Stimulated activated CD4-positive, alpha-beta T cell treated with anti-CD3 and anti-CD28 coated beads, Interleukin-12 subunit alpha, Interleukin-12 subunit beta, amount 100 ng/mL, for 24 hours (primary cell): ENCODE measurements around the gene BCAS4.

Experiments used
- DNase-seq, 2 experiments: peaks; one replicate each; pipeline ENCODE4 v3.0.0-alpha.2; 2020; ENCODE audit warnings: low read depth in 2 of 2

Gene BCAS4

DNA sequence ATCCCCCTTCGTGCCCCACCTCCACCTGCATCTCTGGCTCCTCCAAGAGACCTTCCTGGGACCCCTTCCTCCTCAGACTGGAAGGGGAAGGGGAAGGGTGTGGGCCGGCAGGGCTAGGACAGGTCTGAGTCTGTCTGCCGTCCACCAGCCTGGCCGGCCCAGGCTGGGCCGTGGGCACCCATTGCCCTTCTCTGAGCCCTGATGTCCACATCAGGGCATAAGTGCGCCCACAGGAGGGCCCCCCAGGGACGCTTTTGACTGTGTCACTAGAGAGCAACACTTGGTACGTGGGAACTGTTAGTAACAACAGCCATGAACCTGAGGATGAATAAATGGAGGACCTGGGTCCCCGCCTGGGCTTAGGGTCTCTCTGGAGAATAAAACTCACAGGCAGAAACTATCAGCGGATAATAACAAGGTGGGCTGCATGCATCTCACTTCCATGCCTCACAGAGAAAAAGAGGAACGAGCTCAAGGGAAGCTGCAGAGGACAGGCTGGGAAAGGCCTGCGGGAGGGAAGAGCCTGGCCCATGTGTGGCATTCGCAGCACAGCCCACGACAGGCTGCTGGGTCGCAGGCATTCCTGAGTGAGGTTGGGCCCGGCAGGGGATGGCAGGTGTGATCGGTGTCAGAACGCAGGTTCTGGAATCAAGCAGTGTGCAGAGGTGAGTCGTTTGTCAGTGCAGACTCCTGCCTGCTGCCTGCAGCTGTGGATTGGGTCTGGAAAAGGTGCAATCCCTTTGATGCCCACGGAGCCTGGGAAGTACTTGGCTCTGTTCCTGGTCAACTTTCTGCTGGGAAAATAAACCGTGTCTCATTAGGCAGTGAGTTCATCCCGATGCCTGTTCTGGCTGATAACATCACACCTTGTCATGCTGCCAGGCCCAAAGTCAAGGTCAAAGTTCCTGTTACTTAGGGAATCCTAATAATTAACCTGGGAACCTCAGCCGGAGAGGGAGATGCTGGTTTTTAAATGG lies 60.9 kb downstream of the BCAS4 start:
- DNase-seq: no peak

DNA sequence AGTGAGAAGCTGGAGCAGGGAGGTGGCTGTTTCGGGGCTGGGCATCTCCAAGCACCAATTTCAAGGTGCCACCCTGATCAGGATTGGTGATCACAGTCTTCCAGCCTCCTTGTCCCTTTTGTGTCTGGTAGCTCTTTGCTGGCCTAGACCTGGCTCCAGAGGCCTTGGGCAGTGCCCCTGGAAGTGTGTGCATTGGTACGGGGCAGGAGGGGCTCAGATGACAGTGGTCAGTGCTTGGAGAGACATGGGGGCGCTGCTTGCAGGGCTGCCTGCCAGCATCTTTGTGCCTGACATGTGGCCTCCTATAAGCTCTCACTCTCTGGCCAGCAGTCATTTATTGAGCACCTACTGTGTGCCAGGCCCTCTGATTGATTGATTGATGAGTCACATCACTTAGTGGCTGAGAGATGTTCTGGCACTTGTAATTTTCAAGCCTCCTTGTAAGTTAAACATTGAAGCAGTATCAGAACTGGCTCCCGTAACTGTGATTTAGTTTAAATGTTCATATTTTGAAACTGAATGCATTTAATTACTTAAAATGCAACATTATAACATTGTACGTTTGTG lies 61.7 kb downstream of the BCAS4 start:
- DNase-seq: no peak

DNA sequence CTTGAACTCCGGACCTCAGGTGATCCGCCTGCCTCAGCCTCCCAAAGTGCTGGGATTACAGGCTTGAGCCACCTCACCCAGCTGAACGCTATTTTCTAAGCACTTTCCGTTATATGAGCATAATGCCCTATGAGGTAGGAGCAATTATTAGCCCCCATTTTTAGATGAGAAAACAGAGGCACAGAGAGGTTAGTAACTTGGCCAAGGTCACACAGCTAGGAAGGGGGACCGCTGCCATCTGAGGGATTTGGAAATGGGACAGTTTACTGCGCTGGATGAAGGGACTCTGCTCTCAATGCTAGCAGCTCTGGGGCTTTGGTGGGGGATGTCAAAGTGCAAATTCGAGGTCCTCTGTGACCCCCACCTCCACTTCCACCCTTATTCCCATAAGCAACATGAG lies 62.5 kb downstream of the BCAS4 start:
- no peak for DNase-seq

DNA sequence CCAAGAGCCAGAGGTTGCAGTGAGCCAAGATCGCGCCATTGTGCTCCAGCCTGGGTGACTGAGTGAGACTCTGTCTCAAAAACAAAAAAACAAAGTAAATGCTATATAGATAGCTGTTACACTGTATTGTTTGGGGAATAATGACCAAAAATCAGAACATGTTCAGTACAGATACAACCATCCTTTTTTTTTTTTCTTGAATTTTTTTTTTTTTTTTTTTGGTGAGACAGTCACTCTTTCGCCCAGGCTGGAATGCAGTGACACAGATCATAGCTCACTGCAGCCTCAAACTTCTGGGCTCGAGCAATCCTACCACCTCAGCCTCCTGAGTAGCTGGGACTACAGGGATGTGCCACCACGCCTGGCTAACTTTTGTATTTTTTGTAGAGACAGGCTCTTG lies 63.7 kb downstream of the BCAS4 start:
- DNase-seq: no peak

DNA sequence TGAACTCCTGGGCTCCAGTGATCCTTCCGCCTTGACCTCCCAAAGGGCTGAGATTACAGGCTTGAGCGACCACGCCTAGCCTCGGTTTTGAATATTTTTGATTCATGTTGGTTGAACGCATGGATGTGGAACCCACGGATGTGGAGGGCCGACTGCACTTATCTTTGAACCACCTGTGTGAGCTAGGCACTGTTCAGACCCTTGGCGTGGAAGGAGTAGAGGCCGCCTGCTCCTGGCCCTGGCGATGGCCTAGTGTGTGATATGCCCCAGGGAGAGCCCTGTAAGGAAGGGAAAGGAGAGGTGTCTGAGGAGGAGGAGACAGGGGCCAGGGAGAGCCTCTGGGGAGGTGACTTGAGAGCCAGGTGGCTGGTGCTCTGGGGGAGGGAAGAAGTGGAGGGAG lies 64.3 kb downstream of the BCAS4 start:
- no peak for DNase-seq

DNA sequence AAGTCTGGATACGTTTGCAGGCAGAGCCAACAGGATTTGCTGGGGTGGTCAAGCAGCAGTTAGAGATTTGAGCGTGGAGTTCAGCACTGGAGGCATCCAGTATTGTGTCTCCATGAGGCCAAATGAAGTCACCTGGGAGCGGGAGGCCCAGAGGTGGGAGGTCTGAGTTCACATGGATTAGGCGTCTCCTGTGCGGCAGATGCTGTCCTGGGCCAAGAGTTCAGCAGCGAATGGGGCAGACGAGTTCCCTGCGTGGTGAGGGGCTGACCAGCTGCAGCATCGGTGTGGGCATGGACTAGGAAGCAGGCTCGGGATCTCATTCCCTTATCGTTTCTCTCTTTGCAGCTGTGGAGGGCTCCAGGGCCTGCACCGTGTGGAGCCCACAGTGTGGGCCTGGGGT lies 66.2 kb downstream of the BCAS4 start:
- no peak for DNase-seq

DNA sequence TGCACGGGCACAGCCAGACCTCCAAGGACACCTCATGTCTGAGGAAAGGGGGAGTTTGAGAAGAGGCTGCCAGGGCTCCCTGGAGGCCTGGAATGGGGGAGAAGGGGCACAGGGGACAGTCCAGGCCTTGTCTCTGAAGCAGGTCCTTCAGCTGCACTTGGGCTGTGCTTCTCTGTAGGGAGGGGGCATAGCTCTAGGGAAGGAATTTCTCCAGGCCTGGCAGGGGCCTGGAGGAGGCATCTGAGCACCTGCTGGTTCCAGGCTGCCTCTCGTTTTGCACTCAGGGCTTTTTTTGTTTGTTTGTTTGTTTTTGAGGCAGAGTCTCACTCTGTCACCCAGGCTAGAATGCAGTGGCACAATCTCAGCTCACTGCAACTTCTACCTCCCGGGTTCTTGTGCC lies 67.7 kb downstream of the BCAS4 start:
- no peak for DNase-seq

DNA sequence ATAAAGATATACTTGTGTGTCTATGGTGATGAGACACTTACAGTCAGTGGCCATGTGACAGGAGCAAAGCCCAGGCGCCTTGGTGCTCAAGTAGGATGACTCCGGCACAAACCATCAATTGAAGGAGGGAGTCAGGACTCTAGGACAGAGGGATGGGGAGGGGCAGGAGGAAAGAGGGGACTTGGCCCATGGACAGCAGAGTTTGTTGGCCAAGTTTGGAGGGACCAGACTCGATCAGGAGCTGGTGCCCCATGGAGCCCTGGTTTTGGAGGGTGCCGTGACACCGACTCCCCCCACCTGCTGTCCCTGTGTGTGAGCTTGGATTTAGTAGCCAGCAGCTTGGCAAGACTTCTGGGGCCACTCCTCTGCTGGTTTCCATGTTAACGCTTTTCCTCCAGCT lies 70.3 kb downstream of the BCAS4 start:
- no peak for DNase-seq

DNA sequence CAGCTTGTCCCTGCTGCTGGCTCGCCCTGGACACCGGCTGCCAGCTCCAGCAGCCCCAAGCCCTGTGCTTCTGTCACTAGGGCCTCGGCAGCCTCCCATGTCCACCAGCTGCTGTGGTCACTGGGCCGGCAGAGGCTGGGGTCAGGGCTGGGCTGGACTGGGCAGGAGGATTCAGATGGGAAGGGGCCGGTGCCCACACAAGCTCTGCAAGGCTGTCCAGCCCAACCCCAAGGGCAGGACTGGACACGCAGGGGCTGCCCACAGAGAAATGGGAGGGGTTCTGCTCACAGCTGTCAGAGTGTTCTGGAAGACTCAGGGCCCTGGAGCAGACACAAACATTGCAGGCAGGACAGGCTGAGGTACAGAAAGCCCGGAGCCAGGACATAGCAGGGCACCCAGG lies 70.7 kb downstream of the BCAS4 start:
- no peak for DNase-seq

DNA sequence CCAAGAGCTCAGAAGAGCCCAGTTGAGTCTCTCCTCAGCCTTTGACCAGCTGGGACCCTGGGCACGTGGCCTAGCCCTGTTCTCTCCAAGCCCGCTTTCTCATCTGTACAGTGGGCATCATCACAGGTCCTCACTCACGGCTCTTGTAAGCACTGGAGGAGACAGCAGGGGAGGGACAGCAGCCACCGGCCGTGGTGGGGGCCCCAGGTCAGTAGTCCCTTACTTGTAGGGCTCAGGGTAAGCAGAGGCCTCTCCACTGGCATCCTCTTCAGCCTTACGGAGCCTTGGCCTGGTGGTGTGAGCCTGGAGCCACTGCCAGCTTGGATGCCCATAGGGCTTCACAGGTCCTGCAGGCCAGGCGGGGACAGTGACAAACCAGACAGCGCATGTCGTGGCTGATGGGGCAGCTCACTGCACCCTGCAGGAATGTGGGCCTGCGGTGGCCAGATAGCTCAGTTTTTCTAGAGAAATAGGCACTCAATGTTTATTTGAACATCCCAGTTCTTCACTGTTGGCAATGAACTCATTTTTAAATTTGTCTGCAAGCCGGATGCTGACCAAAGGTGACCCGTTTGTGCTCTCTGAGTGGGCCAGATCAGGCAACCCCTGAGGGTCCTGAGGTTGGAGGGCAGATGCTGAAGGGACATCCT lies 71.3 kb downstream of the BCAS4 start:
- no peak for DNase-seq

DNA sequence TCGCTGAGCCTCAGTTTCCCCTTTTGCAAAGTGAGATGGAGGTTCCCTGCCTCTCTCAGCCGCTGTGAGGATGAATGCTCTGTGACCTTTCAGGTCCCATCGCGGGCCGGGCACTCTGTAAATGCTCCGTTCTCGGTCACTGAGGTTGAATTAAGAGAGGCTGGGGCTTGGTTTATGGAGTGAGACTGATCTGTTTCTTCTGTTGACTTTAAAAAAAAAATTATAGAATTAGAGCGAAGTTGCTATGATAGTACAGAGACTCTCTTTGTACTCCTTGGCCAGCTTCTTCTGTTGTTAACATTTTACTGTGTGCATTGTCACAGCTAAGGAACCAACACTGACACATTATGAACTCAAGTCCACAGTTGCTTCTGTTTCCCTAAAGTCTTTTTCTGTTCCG lies 72.0 kb downstream of the BCAS4 start:
- no peak for DNase-seq

DNA sequence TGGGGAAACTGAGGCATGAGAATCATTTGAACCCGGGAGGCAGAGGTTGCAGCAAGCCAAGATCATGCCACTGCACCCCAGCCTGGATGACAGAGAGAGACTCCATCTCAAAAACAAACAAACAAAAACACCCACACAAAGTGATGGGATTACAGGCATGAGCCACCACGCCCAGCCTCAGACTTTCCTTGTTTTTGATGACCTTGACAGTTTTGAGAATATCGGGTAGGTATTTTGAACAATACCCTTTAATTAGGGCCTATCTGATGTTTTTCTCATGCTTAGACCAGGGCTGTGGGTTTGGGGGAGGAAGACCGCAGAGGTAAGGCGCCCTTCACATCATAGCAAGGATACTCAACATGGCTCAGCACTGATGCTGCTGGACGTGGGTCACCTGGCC lies 72.9 kb downstream of the BCAS4 start:
- DNase-seq: no peak

DNA sequence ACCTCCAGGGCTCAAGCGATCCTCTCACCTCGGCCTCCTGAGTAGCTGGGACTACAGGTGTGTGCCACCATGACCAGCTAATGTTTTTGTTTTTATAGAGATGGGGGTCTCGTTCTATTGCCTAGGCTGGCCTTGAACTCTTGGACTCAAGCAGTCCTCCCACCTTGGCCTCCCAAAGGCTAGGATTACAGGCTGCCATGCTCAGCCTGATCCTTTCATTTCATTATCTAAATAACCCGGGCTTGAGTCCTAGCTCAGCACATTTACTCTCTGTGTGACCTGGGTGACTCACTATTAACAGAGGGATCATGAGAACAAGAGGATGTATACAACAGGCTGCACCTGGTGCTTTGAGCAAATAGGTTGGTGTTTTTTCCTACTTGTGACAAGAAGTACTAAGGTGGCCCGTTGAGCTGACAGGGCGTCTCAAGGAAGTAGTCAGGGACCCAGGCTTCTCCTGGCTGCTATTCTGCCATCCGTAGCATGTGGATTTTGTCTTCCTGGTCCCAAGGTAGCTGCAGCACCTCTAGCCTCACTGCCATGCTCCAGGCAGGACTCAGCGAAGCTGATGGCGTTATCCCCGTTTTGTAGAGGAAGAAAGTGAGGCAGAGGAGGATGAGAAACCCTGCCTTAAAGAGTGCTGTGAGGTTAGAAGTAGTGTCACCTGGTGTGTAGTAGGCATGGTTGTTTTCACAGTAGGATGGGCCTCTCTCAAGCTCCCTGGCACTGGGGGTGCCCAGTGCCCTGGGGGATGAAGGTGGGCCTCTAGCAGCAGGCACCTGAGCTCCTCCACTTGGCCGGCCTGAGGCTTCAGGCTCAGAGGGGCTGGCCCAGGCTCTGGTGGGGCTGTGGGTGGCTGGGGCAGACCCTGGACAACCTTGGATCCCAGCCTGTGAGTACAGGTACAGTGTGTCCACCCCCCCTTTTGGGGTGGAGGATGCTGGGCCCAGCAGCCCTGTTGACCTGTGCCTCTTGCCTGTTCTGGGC lies 73.9 kb downstream of the BCAS4 start:
- DNase-seq: no peak

DNA sequence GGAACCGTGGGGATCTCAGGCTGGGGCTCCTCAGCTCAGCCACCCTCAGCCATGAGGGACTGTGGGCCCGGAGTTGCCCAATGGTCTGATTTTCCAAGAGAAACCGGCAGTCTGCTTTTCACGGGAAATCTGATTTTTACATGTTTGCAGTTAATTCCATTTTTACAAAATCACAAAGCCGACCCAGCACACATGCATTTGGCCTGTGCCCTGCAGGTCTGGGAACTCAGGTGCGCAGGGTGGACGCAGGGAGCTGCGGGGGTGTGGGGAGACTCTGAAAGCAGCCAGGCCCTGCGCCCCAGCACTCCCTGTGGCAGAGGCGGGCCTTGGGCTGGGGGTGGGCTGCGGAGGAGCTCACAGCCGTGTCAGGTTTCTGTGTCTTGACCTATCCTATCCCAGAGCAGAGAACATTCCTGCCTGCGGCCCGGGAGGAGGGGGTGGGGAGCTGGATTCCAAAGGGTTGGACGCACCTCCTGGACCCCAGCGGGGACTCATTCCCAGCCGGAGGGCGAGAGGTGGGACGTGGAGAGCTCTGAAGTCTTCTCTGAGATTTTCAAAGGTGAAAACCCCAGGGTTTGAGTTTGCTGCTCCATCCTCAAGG lies 75.8 kb downstream of the BCAS4 start:
- no peak for DNase-seq

DNA sequence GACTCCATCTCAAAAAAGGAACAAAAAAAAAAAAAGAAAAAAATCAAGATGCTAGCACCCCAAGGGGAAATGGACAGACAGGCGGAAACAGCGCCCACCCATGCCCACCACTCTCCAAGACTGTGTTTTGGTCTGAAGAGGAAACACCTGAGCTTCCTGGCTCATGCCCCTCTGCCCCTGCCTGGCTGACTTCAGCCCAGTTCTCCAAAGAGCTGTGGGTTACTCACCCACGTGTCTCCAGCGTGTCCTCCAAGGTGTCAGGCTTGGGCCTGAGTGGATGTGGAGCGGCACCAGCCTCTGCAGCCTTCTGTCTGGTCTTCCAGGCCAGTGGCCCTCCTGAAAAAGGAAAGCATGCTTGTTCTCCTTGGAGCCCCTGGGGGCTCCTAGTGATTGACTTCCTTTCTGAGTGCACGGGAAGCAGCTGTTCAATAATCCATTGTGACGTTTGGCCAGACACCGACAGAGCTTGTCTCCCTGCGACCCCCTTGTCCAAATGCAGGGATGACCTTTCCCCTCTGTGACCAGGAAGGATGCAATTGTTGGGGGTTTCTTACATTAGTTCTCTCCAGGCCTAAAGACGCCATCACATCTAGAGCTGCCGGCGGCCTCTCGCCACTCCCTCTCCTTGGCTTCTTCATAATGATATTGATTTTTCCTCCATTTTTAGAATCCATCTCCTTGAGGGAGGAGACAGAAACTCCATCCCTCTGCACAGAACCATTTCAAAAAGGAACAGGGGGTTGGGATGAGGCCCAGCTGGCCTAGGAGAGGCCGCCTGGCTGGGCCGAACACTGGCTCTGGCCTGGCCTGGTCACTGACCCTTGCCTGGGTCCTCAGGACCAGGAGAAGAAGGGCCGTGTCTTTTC lies 77.9 kb downstream of the BCAS4 start:
- DNase-seq: no peak

DNA sequence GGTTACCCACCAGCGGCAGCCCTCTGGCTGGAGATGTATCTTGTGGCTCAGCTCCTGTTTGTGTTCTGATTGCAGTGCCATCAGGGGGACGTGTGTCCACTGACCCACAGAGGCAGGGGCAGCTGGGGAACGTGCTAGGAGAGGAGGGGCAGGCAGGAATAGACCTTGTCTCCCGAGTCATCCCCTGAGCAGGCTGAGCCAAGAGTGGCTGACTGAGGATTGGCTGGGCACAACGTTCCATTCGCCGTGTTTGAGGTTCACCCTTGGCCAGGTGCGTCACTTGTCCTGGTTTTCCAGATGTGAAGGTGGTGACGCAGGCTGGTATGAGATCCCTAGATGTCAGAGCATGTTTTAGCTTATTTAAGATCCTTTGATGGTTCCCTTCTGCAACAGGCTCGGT lies 78.7 kb downstream of the BCAS4 start:
- no peak for DNase-seq

DNA sequence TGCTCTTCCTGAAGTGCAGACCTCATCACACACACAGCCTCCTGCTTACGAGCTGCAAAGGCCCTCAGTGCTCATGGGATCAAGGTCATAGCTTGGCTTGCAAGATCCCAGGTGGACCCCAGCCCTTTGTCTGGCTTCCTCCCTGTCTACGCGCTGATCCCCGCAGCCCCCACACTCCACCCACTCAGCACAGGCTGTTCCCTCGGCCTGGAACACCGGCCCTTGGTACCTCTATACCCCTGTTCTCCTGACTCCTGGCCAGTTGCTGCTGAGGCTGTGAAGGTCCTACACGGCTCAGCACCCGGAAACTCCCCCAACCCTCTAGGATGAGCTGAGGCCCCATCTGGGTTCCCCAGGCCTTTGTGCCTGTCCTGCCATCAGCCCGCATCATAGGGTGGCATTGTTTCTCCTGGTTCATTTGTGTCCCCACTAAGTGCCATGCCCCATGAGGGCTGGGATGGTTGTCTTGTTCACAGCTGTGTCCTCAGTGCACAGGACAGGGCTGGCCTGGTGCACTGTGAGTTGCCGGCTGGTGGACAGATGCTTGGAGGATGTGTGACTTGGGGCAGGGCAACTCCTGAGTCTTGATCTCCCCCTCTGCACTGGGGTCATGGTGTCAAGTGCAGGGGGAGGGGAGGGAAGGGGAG lies 79.4 kb downstream of the BCAS4 start:
- no peak for DNase-seq

DNA sequence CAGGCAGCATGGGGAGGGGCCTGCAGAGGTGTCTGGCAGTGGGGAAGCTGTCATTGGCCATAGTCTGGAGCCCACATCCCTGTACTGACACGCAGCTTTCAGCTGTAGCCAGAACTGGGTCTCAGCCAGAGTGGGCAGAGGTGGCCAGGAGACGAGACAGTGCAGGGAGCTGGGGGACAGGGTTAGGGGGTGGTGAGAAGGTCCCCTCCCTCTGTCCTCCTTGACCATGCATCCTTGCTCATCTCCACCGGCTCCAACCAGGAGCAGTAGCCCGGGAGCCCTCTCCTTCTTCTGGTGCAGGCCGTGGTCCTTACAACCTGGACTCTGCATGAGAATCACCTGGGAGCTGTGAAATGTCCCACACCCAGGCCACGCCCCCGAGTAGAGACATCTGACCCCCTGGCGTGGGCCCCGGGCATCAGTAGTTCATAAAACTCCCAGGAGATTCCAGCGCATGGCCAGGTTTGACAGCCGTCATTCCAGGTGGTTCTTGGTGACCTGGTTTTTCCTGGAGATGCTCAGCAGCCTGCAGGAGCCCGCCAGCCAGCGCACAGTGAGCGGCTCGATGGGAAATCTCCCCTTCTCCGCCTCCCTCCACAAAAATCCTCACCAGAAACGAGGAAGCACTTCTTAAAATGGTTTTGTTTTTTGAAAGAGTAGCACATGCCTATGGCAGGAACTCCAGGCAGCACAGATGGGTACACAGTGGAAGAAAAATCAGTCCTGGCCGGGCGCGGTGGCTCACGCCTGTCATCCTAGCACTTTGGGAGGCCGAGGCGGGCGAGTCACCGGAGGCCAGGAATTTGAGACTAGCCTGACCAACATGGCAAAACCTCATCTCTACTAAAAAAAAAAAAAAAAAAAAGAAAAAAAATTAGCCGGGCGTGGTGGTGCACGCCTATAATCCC lies 80.2 kb downstream of the BCAS4 start:
- no peak for DNase-seq
